ENCODE data around the gene NELFE.
"Not testable (repeated sequence)": the region's sequence is repeated elsewhere in the genome, so short reads cannot be mapped to it uniquely, and the experiment has no call there.

DNA sequence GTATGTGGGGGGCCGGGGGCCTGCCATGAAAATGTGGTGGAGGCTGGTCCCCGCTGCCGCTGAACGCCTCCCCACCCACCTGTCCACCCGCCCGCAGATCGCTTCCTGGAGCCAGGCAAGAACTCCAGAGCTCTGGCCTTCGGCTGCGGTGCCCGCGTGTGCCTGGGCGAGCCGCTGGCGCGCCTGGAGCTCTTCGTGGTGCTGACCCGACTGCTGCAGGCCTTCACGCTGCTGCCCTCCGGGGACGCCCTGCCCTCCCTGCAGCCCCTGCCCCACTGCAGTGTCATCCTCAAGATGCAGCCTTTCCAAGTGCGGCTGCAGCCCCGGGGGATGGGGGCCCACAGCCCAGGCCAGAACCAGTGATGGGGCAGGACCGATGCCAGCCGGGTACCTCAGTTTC, 49.3 kb upstream of the NELFE start:
- TF ChIP-seq NFE2L1 (CRISPR knock-in tag; IDR thresholded peaks at IDR 0.05); USF1 (CRISPR knock-in tag; IDR thresholded peaks at IDR 0.05); SMAD4 (CRISPR knock-in tag; IDR thresholded peaks at IDR 0.05); NFYB (CRISPR knock-in tag; conservative IDR thresholded peaks at IDR 0.05; ENCODE audit: low read depth): not testable (repeated sequence)
- TF ChIP-seq, protein P1, sequence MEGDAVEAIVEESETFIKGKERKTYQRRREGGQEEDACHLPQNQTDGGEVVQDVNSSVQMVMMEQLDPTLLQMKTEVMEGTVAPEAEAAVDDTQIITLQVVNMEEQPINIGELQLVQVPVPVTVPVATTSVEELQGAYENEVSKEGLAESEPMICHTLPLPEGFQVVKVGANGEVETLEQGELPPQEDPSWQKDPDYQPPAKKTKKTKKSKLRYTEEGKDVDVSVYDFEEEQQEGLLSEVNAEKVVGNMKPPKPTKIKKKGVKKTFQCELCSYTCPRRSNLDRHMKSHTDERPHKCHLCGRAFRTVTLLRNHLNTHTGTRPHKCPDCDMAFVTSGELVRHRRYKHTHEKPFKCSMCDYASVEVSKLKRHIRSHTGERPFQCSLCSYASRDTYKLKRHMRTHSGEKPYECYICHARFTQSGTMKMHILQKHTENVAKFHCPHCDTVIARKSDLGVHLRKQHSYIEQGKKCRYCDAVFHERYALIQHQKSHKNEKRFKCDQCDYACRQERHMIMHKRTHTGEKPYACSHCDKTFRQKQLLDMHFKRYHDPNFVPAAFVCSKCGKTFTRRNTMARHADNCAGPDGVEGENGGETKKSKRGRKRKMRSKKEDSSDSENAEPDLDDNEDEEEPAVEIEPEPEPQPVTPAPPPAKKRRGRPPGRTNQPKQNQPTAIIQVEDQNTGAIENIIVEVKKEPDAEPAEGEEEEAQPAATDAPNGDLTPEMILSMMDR (IDR thresholded peaks at IDR 0.05) = not testable (repeated sequence)
- TF ChIP-seq, protein P2, sequence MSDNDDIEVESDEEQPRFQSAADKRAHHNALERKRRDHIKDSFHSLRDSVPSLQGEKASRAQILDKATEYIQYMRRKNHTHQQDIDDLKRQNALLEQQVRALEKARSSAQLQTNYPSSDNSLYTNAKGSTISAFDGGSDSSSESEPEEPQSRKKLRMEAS (CRISPR knock-in tag; IDR thresholded peaks at IDR 0.05) = not testable (repeated sequence)
